WERI-Rb-1 (cell line): ENCODE measurements around the gene OAS3.

Experiments used
- DNase-seq: peaks from one replicate; pipeline ENCODE4 v3.0.0-alpha.2; 2020
- H3K27ac ChIP-seq: fragments of 250-450 bp; sonication (Bioruptor Pico); 2 replicates; pipeline ENCODE4 v1.5.1; 2020; ENCODE audit warnings: mild to moderate bottlenecking, moderate library complexity
- H3K27me3 ChIP-seq: fragments of 250-450 bp; sonication (Bioruptor Pico); 2 replicates; pipeline ENCODE4 v1.5.1; 2021; ENCODE audit warnings: mild to moderate bottlenecking, low read depth, moderate library complexity; ENCODE audit not compliant: insufficient read depth, severe bottlenecking
- H3K36me3 ChIP-seq: fragments of 250-450 bp; sonication (Bioruptor Pico); 2 replicates; pipeline ENCODE4 v1.5.1; 2020; ENCODE audit warnings: mild to moderate bottlenecking, moderate library complexity
- H3K4me3 ChIP-seq: 2 replicates; pipeline ENCODE4 v1.5.1; 2011; ENCODE audit warnings: low read depth, mild to moderate bottlenecking, control low read depth, low read length
- H3K9me3 ChIP-seq: fragments of 250-450 bp; sonication (Bioruptor Pico); 2 replicates; pipeline ENCODE4 v1.5.1; 2021; ENCODE audit warnings: mild to moderate bottlenecking, moderate library complexity; ENCODE audit not compliant: severe bottlenecking
- CTCF ChIP-seq: IDR thresholded peaks from 2 replicates; pipeline ENCODE4 v1.5.1; 2011; ENCODE audit warnings: low read depth, mild to moderate bottlenecking, control low read depth, inconsistent platforms, low read length

Gene OAS3

GRCh38 chr12:112967858-112968257 is 29.6 kb downstream of the OAS3 start:
- H3K27me3 ChIP-seq, result peaks cover 96% of the 10 kb centered on the region
- no peaks in the 10 kb centered on the region for H3K36me3 ChIP-seq
- no peak overlapping the region for H3K27ac ChIP-seq
- TF ChIP-seq CTCF, result no peak
- H3K9me3 ChIP-seq, result no peaks in the 10 kb centered on the region
- no peak for DNase-seq
- H3K4me3 ChIP-seq, result no peak overlapping the region

- TF ChIP-seq CTCF, result no peak
- no peak for DNase-seq
These were observed 31.5 kb downstream of the OAS3 start for GRCh38 chr12:112969547-112970306.

GRCh38 chr12:112970391-112970790 is 32.1 kb downstream of the OAS3 start:
- H3K4me3 ChIP-seq, result no peak overlapping the region
- no peak overlapping the region for H3K27ac ChIP-seq
- H3K27me3 ChIP-seq, result peaks cover 97% of the 10 kb centered on the region
- H3K9me3 ChIP-seq, result no peaks in the 10 kb centered on the region
- DNase-seq, result no peak
- TF ChIP-seq CTCF, result no peak
- no peaks in the 10 kb centered on the region for H3K36me3 ChIP-seq

More at GRCh38 chr12:112969547-112970306, 31.5 kb downstream of the OAS3 start:
- Histone ChIP-seq H3K9me3 (no peaks in the 10 kb centered on the region), H3K27ac (no peak overlapping the region), H3K27me3 (peaks cover 97% of the 10 kb centered on the region), H3K36me3 (no peaks in the 10 kb centered on the region), H3K4me3 (no peak overlapping the region)

- Histone ChIP-seq H3K27me3 (peaks cover 94% of the 10 kb centered on the region), H3K9me3 (no peaks in the 10 kb centered on the region), H3K4me3 (no peak overlapping the region), H3K36me3 (no peaks in the 10 kb centered on the region), H3K27ac (no peak overlapping the region)
- no peak for DNase-seq
- no peak for TF ChIP-seq CTCF
These were observed 33.0 kb downstream of the OAS3 start for GRCh38 chr12:112971248-112971647.

- Histone ChIP-seq H3K4me3 (no peak overlapping the region), H3K36me3 (no peaks in the 10 kb centered on the region), H3K27ac (no peak overlapping the region), H3K9me3 (no peaks in the 10 kb centered on the region), H3K27me3 (peaks cover 94% of the 10 kb centered on the region)
- no peak for DNase-seq
- TF ChIP-seq CTCF, result no peak
These were observed 34.9 kb downstream of the OAS3 start for GRCh38 chr12:112973011-112973735.
